ENCODE data around the gene PTDSS2.

Gene PTDSS2

DNA sequence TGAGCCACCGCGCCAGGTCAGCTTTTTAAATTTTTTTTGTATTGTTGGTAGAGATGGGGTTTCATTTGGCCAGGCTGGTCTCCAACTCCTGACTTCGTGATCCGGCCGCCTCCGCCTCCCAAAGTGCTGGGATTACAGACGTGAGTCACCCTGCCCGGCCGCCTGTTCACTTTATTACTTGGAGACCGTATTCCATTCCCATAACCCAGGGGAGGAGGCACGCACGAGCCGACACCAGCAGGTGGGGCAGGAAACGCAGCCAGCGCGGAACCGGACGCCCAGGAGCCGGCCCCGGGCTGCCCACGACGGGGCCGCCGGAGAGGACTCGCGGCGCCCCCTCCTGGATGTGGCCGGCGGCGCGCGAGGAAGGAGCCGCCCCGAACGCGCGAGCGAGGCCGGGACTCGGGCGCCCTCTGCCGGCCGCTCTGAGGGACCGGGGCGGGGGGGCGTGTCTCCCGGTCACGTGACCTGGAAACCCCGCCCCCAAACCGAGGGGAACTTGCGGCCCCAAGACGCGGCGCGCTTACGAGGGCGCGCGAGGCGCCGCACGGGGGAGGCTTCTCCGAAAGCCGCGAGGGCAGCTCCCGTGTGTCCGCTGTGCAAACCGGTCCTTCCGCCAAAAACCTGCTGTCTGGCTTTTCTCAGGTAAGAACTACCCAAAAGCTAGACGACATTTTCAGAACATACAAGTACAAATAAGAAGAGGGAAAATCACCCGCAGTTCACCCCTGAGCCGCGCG lies 68.6 kb downstream of the PTDSS2 start:
- Histone ChIP-seq H3K27ac (ENCODE audit: poor library complexity, severe bottlenecking) (peak overlapping the region; percentile 95), H3K4me1 (ENCODE audit: insufficient read depth, poor library complexity, severe bottlenecking) (peaks cover 16% of the 10 kb centered on the region), H3K36me3 (ENCODE audit: low read depth) (no peaks in the 10 kb centered on the region; the same call in none of the 2 replicates), H3K9me3 (ENCODE audit: severe bottlenecking) (peaks cover 2% of the 10 kb centered on the region), H3K4me3 (ENCODE audit: severe bottlenecking) (peak overlapping the region; percentile 7), H3K27me3 (ENCODE audit: insufficient read depth, poor library complexity, severe bottlenecking) (no peaks in the 10 kb centered on the region)
- TF ChIP-seq, protein P1, sequence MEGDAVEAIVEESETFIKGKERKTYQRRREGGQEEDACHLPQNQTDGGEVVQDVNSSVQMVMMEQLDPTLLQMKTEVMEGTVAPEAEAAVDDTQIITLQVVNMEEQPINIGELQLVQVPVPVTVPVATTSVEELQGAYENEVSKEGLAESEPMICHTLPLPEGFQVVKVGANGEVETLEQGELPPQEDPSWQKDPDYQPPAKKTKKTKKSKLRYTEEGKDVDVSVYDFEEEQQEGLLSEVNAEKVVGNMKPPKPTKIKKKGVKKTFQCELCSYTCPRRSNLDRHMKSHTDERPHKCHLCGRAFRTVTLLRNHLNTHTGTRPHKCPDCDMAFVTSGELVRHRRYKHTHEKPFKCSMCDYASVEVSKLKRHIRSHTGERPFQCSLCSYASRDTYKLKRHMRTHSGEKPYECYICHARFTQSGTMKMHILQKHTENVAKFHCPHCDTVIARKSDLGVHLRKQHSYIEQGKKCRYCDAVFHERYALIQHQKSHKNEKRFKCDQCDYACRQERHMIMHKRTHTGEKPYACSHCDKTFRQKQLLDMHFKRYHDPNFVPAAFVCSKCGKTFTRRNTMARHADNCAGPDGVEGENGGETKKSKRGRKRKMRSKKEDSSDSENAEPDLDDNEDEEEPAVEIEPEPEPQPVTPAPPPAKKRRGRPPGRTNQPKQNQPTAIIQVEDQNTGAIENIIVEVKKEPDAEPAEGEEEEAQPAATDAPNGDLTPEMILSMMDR (IDR thresholded peaks at IDR 0.05; ENCODE audit: poor library complexity, severe bottlenecking) = peak; percentile 99
- DNase-seq (ENCODE audit: low spot score) = peak; percentile 95
- peak; percentile 87 for ATAC-seq (ENCODE audit: low read depth)

DNA sequence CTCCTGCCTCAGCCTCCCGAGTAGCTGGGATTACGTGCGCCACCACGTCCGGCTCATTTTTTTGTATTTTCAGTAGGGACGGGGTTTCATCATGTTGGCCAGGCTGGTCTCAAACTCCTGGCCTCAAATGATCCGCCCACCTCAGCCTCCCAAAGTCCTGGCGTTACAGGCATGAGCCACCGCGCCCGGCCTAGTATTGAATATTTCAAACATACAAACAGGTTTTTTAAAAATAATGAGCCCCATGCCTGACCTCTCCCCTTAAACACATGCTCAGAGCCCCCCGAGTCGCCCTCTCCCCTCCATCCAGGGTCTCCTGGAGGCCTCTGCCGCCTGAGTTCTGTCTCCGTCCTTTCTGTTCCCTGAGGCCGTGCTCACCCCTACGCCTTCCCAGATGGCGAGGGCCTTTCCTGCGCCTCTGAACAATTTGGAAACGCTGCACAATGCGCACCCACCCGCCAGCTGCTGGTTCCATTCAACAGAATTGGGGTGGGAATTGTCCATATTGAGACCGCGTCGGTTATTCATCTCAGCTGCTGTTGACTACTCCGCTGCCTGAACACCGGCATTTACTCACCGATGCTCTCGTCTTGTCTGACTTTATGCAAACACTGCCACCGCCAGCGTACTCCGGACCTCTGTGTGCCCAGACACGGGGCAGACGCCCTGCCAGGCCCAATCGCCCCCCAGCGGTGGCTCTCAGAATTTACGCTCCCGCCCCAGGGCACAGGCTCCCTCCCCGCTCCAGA lies 70.5 kb downstream of the PTDSS2 start:
- ATAC-seq (ENCODE audit: low read depth) = no peak
- no peak for DNase-seq (ENCODE audit: low spot score)
- H3K27me3 ChIP-seq (ENCODE audit: insufficient read depth, poor library complexity, severe bottlenecking) = no peaks in the 10 kb centered on the region

DNA sequence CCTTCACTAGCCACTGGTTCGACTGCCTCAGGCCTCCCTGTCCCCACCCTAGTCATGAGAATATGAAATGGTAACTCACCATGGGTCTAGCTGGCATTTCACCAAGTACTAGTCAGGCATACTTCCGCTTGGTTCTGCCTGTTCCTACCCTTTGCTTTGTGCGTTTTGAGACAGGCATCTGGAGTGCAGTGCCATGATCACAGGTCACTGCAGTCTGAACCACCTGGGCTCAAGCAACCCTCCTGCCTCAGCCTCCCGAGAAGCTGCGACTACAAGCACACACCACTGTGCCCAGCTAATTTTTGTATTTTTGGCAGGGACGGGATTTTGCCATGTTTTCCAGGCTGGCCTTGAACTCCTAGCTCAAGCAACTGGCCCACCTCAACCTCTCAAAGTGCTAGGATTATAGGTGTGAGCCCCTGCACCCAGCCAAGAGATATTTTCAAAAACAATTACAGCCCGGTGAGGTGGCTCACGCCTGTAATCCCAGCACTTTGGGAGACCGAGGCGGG lies 71.2 kb downstream of the PTDSS2 start:
- TF ChIP-seq, protein P1 (IDR thresholded peaks at IDR 0.05; ENCODE audit: poor library complexity, severe bottlenecking) = no peak
- H3K4me3 ChIP-seq (ENCODE audit: severe bottlenecking) = no peak overlapping the region
- H3K4me1 ChIP-seq (ENCODE audit: insufficient read depth, poor library complexity, severe bottlenecking) = no peaks in the 10 kb centered on the region
- no peak overlapping the region for H3K27ac ChIP-seq (ENCODE audit: poor library complexity, severe bottlenecking)
- no peak for DNase-seq (ENCODE audit: low spot score)
- no peaks in the 10 kb centered on the region for H3K27me3 ChIP-seq (ENCODE audit: insufficient read depth, poor library complexity, severe bottlenecking)
- no peak for ATAC-seq (ENCODE audit: low read depth)
- H3K36me3 ChIP-seq (ENCODE audit: low read depth) = no peaks in the 10 kb centered on the region; the same call in 1 of the 2 replicates
- H3K9me3 ChIP-seq (ENCODE audit: severe bottlenecking) = peaks cover 2% of the 10 kb centered on the region

More for the DNA sequence above, 70.5 kb downstream of the PTDSS2 start:
- Histone ChIP-seq H3K36me3 (ENCODE audit: low read depth) (no peaks in the 10 kb centered on the region; the same call in 1 of the 2 replicates), H3K27ac (ENCODE audit: poor library complexity, severe bottlenecking) (no peak overlapping the region), H3K9me3 (ENCODE audit: severe bottlenecking) (peaks cover 2% of the 10 kb centered on the region), H3K4me3 (ENCODE audit: severe bottlenecking) (no peak overlapping the region), H3K4me1 (ENCODE audit: insufficient read depth, poor library complexity, severe bottlenecking) (peaks cover 5% of the 10 kb centered on the region)
- TF ChIP-seq, protein P1 (IDR thresholded peaks at IDR 0.05; ENCODE audit: poor library complexity, severe bottlenecking) = no peak

DNA sequence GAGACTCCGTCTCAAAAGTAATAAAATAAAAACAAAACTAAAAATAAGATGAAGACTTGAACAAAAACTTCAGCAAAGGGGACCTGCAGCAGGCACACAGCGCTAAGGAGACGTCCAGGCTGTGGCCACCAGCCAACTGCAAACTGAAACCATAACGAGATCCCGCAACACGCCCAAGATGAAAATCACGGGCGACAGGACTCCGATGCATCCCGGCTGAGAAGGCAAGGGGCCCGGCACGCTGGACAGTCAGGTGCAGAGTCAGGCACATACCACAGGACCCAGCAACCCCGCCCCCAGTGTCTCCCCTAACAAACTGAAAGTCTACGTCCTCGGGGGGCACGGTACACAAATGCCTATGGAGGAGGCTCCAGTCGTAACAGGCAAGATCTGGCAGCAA lies 76.1 kb downstream of the PTDSS2 start:
- TF ChIP-seq, protein P1 (IDR thresholded peaks at IDR 0.05; ENCODE audit: poor library complexity, severe bottlenecking) = no peak
- Histone ChIP-seq H3K36me3 (ENCODE audit: low read depth) (no peaks in the 10 kb centered on the region), H3K27ac (ENCODE audit: poor library complexity, severe bottlenecking) (no peak overlapping the region), H3K27me3 (ENCODE audit: insufficient read depth, poor library complexity, severe bottlenecking) (no peaks in the 10 kb centered on the region), H3K4me3 (ENCODE audit: severe bottlenecking) (no peak overlapping the region), H3K9me3 (ENCODE audit: severe bottlenecking) (no peaks in the 10 kb centered on the region), H3K4me1 (ENCODE audit: insufficient read depth, poor library complexity, severe bottlenecking) (no peaks in the 10 kb centered on the region)
- no peak for ATAC-seq (ENCODE audit: low read depth)
- DNase-seq (ENCODE audit: low spot score) = no peak
